ENCODE data around the gene HRH1.

DNA sequence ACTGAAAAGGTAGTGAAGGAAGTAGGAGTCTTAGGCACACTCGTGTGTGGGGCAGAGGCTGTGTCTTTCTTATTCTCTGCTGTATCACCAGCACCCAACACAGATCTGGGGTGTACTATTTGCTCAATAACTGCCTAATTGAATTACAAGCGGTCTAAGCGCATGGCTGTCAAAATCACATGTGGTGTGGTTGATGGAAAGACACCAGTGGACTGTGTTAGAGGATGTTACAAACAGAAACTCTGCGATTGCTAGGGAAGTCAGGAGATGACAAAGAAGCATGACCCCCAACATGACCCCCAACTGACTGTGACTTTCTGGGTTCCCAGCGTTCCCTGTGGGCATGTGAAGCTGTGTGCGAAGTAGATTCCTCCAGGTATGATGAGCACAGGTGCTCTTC, 149.9 kb downstream of the HRH1 start:
- no peak for TF ChIP-seq POLR2A (IDR thresholded peaks at IDR 0.05; ENCODE audit: low read depth, low read length)
- no peak for TF ChIP-seq POLR2AphosphoS5 (IDR thresholded peaks at IDR 0.05; ENCODE audit: low read depth, low read length)
- no peak for TF ChIP-seq POU2F2 (IDR thresholded peaks at IDR 0.05; ENCODE audit: low read depth, low read length)
- no peak for TF ChIP-seq TAF1 (IDR thresholded peaks at IDR 0.05; ENCODE audit: low read depth, low read length)
- no peak for TF ChIP-seq SPI1 (IDR thresholded peaks at IDR 0.05; ENCODE audit: low read depth, low read length)
